Measurements from ENCODE around the gene NBEA.

The NBEA gene

DNA sequence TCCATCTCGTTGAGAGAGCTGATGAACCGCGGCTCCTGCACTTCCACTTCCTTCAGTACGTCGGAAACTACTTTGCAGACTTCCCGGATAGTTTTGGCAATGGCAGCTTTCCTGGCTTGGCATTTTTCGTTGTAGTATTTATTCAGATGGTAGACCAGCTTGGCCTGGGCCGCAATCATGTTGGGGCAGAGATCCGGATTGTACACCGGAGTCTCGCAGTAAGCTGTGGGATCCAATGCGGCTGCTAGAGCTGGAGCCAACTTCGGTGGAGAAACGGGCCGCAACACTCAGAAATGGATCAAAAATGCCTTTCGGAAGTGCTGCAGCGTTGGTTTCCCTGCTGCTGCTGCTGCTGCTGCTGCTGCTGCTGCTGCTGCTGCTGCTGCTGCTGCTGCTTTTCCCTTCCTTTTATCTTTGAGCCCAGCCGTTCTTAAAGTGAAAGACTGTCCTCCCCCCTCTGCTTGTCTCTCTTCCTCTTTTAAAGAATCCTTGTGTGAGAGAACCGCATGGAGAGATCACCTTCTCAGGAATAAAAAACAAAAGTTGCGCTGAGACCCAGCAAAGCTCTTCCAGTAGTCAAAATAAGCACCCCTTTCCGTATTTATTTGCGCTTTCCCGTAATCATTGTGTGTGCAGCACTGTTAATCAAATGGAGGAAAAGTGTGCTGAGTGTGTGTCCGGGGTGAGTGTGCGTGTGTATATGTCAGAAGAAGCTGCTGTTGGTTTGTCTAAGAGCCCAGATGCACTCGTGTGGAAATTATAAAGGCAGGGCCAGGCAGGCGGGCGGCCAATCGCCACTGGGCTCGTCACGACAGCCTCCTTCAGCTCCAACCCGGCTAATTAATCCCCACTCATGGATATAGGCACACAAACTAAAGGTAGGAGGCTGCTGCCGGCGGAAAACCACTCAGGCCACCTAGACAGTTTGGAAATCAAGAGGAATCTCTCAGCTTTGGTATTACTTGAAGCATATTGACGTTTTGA is 534.2 kb downstream of the NBEA start, which contains the start of gene MAB21L1 (continued):
- TF ChIP-seq, protein P1, sequence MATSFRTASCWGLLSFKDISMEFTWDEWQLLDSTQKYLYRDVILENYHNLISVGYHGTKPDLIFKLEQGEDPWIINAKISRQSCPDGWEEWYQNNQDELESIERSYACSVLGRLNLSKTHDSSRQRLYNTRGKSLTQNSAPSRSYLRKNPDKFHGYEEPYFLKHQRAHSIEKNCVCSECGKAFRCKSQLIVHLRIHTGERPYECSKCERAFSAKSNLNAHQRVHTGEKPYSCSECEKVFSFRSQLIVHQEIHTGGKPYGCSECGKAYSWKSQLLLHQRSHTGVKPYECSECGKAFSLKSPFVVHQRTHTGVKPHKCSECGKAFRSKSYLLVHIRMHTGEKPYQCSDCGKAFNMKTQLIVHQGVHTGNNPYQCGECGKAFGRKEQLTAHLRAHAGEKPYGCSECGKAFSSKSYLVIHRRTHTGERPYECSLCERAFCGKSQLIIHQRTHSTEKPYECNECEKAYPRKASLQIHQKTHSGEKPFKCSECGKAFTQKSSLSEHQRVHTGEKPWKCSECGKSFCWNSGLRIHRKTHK (tag by site-specific recombination; IDR thresholded peaks at IDR 0.05): no peak
- no peak for TF ChIP-seq IKZF3 (tag by site-specific recombination; IDR thresholded peaks at IDR 0.05)
- TF ChIP-seq ZNF48 (tag by site-specific recombination; IDR thresholded peaks at IDR 0.05): no peak
- no peak for TF ChIP-seq ZNF670 (tag by site-specific recombination; IDR thresholded peaks at IDR 0.05; ENCODE audit: low read depth)
- TF ChIP-seq ZNF501 (tag by site-specific recombination; IDR thresholded peaks at IDR 0.05): peak; percentile 64; the same call in 1 of the 2 replicates
- TF ChIP-seq, protein P2, sequence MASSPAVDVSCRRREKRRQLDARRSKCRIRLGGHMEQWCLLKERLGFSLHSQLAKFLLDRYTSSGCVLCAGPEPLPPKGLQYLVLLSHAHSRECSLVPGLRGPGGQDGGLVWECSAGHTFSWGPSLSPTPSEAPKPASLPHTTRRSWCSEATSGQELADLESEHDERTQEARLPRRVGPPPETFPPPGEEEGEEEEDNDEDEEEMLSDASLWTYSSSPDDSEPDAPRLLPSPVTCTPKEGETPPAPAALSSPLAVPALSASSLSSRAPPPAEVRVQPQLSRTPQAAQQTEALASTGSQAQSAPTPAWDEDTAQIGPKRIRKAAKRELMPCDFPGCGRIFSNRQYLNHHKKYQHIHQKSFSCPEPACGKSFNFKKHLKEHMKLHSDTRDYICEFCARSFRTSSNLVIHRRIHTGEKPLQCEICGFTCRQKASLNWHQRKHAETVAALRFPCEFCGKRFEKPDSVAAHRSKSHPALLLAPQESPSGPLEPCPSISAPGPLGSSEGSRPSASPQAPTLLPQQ (tag by site-specific recombination; IDR thresholded peaks at IDR 0.05): no peak; the same call in 1 of the 2 replicates
- no peak for TF ChIP-seq ZNF830 (tag by site-specific recombination; IDR thresholded peaks at IDR 0.05; ENCODE audit: low read depth)
- TF ChIP-seq BCL11B (tag by site-specific recombination; IDR thresholded peaks at IDR 0.05; ENCODE audit: low read depth): no peak
- TF ChIP-seq FEZF1 (tag by site-specific recombination; IDR thresholded peaks at IDR 0.05): no peak; the same call in 1 of the 2 replicates
- TF ChIP-seq ZNF701 (tag by site-specific recombination; IDR thresholded peaks at IDR 0.05): no peak
- TF ChIP-seq ZXDB (tag by site-specific recombination; IDR thresholded peaks at IDR 0.05): 0 out of 2 replicates have a peak, but pooled peaks have one; percentile 21
- peak; percentile 53; the same call in 1 of the 2 replicates for TF ChIP-seq ZFP69B (tag by site-specific recombination; IDR thresholded peaks at IDR 0.05)
- peak; percentile 80 for TF ChIP-seq ZNF341 (tag by site-specific recombination; IDR thresholded peaks at IDR 0.05; ENCODE audit: low read depth)
- TF ChIP-seq ZNF529 (tag by site-specific recombination; IDR thresholded peaks at IDR 0.05; ENCODE audit: insufficient replicate concordance): no peak
- TF ChIP-seq ZSCAN16 (tag by site-specific recombination; IDR thresholded peaks at IDR 0.05): no peak
- TF ChIP-seq KLF8 (tag by site-specific recombination; IDR thresholded peaks at IDR 0.05): no peak
- no peak for TF ChIP-seq ZNF621 (tag by site-specific recombination; IDR thresholded peaks at IDR 0.05)
- peak; percentile 86 for TF ChIP-seq PRDM1 (tag by site-specific recombination; IDR thresholded peaks at IDR 0.05)
- TF ChIP-seq, protein P3, sequence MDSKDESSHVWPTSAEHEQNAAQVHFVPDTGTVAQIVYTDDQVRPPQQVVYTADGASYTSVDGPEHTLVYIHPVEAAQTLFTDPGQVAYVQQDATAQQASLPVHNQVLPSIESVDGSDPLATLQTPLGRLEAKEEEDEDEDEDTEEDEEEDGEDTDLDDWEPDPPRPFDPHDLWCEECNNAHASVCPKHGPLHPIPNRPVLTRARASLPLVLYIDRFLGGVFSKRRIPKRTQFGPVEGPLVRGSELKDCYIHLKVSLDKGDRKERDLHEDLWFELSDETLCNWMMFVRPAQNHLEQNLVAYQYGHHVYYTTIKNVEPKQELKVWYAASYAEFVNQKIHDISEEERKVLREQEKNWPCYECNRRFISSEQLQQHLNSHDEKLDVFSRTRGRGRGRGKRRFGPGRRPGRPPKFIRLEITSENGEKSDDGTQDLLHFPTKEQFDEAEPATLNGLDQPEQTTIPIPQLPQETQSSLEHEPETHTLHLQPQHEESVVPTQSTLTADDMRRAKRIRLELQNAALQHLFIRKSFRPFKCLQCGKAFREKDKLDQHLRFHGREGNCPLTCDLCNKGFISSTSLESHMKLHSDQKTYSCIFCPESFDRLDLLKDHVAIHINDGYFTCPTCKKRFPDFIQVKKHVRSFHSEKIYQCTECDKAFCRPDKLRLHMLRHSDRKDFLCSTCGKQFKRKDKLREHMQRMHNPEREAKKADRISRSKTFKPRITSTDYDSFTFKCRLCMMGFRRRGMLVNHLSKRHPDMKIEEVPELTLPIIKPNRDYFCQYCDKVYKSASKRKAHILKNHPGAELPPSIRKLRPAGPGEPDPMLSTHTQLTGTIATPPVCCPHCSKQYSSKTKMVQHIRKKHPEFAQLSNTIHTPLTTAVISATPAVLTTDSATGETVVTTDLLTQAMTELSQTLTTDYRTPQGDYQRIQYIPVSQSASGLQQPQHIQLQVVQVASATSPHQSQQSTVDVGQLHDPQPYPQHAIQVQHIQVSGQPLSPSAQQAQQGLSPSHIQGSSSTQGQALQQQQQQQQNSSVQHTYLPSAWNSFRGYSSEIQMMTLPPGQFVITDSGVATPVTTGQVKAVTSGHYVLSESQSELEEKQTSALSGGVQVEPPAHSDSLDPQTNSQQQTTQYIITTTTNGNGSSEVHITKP (tag by site-specific recombination; IDR thresholded peaks at IDR 0.05): peak; percentile 31; the same call in 1 of the 2 replicates
- peak; percentile 39; the same call in 1 of the 2 replicates for TF ChIP-seq ZNF660 (tag by site-specific recombination; IDR thresholded peaks at IDR 0.05)
- TF ChIP-seq ZFHX2 (tag by site-specific recombination; conservative IDR thresholded peaks at IDR 0.05): no peak
- TF ChIP-seq, protein P4, sequence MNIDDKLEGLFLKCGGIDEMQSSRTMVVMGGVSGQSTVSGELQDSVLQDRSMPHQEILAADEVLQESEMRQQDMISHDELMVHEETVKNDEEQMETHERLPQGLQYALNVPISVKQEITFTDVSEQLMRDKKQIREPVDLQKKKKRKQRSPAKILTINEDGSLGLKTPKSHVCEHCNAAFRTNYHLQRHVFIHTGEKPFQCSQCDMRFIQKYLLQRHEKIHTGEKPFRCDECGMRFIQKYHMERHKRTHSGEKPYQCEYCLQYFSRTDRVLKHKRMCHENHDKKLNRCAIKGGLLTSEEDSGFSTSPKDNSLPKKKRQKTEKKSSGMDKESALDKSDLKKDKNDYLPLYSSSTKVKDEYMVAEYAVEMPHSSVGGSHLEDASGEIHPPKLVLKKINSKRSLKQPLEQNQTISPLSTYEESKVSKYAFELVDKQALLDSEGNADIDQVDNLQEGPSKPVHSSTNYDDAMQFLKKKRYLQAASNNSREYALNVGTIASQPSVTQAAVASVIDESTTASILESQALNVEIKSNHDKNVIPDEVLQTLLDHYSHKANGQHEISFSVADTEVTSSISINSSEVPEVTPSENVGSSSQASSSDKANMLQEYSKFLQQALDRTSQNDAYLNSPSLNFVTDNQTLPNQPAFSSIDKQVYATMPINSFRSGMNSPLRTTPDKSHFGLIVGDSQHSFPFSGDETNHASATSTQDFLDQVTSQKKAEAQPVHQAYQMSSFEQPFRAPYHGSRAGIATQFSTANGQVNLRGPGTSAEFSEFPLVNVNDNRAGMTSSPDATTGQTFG (tag by site-specific recombination; IDR thresholded peaks at IDR 0.05; ENCODE audit: borderline replicate concordance): no peak
- no peak for TF ChIP-seq ZNF596 (tag by site-specific recombination; IDR thresholded peaks at IDR 0.05)
- TF ChIP-seq, protein P5, sequence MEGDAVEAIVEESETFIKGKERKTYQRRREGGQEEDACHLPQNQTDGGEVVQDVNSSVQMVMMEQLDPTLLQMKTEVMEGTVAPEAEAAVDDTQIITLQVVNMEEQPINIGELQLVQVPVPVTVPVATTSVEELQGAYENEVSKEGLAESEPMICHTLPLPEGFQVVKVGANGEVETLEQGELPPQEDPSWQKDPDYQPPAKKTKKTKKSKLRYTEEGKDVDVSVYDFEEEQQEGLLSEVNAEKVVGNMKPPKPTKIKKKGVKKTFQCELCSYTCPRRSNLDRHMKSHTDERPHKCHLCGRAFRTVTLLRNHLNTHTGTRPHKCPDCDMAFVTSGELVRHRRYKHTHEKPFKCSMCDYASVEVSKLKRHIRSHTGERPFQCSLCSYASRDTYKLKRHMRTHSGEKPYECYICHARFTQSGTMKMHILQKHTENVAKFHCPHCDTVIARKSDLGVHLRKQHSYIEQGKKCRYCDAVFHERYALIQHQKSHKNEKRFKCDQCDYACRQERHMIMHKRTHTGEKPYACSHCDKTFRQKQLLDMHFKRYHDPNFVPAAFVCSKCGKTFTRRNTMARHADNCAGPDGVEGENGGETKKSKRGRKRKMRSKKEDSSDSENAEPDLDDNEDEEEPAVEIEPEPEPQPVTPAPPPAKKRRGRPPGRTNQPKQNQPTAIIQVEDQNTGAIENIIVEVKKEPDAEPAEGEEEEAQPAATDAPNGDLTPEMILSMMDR (tag by site-specific recombination; IDR thresholded peaks at IDR 0.05): no peak
- TF ChIP-seq, protein P6, sequence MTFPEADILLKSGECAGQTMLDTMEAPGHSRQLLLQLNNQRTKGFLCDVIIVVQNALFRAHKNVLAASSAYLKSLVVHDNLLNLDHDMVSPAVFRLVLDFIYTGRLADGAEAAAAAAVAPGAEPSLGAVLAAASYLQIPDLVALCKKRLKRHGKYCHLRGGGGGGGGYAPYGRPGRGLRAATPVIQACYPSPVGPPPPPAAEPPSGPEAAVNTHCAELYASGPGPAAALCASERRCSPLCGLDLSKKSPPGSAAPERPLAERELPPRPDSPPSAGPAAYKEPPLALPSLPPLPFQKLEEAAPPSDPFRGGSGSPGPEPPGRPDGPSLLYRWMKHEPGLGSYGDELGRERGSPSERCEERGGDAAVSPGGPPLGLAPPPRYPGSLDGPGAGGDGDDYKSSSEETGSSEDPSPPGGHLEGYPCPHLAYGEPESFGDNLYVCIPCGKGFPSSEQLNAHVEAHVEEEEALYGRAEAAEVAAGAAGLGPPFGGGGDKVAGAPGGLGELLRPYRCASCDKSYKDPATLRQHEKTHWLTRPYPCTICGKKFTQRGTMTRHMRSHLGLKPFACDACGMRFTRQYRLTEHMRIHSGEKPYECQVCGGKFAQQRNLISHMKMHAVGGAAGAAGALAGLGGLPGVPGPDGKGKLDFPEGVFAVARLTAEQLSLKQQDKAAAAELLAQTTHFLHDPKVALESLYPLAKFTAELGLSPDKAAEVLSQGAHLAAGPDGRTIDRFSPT (tag by site-specific recombination; IDR thresholded peaks at IDR 0.05): no peak
- TF ChIP-seq ZNF792 (tag by site-specific recombination; IDR thresholded peaks at IDR 0.05): no peak
